Measurements from ENCODE around the gene KIRREL1.

KIRREL1 gene

GRCh38 chr1:157967205-157967604 lies 26.2 kb upstream of the KIRREL1 start:
- H3K27me3 ChIP-seq = peaks cover 0 to 12% of the 10 kb centered on the region in 2 donors
- no peaks in the 10 kb centered on the region for H3K9me3 ChIP-seq
- H3K4me1 ChIP-seq = peaks cover 0 to 14% (median 7%) of the 10 kb centered on the region in 4 donors
- DNase-seq = no peak
- no peak overlapping the region for H3K4me3 ChIP-seq
- H3K27ac ChIP-seq = no peak overlapping the region
- intact Hi-C loops (cut with DNase I; ENCODE audit: low total_unique reads) = loop anchor here (5.0 kb wide), 1 partner anchor 150 kb away; no protein-coding TSS in a partner anchor
- no peaks in the 10 kb centered on the region for H3K36me3 ChIP-seq
- no peak for TF ChIP-seq CTCF (IDR thresholded peaks at IDR 0.05)

GRCh38 chr1:157968508-157968907 lies 24.9 kb upstream of the KIRREL1 start:
- peaks cover 0 to 6% of the 10 kb centered on the region in 2 donors for H3K27me3 ChIP-seq
- intact Hi-C loops (cut with DNase I; ENCODE audit: low total_unique reads) = loop anchor here (5.0 kb wide), 1 partner anchor 149 kb away; no protein-coding TSS in a partner anchor
- DNase-seq = peak in 1 of 2 donors; percentile 39
- H3K4me3 ChIP-seq = no peak overlapping the region
- peaks cover 0 to 14% (median 7%) of the 10 kb centered on the region in 4 donors for H3K4me1 ChIP-seq
- no peak for TF ChIP-seq CTCF (IDR thresholded peaks at IDR 0.05)
- no peaks in the 10 kb centered on the region for H3K9me3 ChIP-seq
- no peaks in the 10 kb centered on the region for H3K36me3 ChIP-seq
- peak overlapping the region in 1 of 2 donors; percentile 44 for H3K27ac ChIP-seq

GRCh38 chr1:157968946-157969345 lies 24.5 kb upstream of the KIRREL1 start:
- H3K36me3 ChIP-seq = no peaks in the 10 kb centered on the region
- DNase-seq = peak in 1 of 2 donors; percentile 32
- H3K9me3 ChIP-seq = no peaks in the 10 kb centered on the region
- peak overlapping the region in 1 of 2 donors; percentile 44 for H3K27ac ChIP-seq
- H3K27me3 ChIP-seq = peaks cover 0 to 6% of the 10 kb centered on the region in 2 donors
- peaks cover 0 to 14% (median 7%) of the 10 kb centered on the region in 4 donors for H3K4me1 ChIP-seq
- intact Hi-C loops (cut with DNase I; ENCODE audit: low total_unique reads) = loop anchor here (5.0 kb wide), 1 partner anchor 148 kb away; no protein-coding TSS in a partner anchor
- no peak for TF ChIP-seq CTCF (IDR thresholded peaks at IDR 0.05)
- no peak overlapping the region for H3K4me3 ChIP-seq

GRCh38 chr1:157969697-157970485 lies 23.6 kb upstream of the KIRREL1 start:
- H3K36me3 ChIP-seq = no peaks in the 10 kb centered on the region
- intact Hi-C loops (cut with DNase I; ENCODE audit: low total_unique reads) = loop anchor here (5.0 kb wide), 1 partner anchor 147 kb away; no protein-coding TSS in a partner anchor
- TF ChIP-seq CTCF (IDR thresholded peaks at IDR 0.05) = peak; percentile 57 to 72

GRCh38 chr1:157971769-157972168 lies 21.7 kb upstream of the KIRREL1 start:
- peaks cover 0 to 3% of the 10 kb centered on the region in 2 donors for H3K27me3 ChIP-seq
- H3K36me3 ChIP-seq = no peaks in the 10 kb centered on the region
- TF ChIP-seq CTCF (IDR thresholded peaks at IDR 0.05) = no peak
- no peak for DNase-seq
- peaks cover 0 to 14% (median 7%) of the 10 kb centered on the region in 4 donors for H3K4me1 ChIP-seq
- intact Hi-C loops (cut with DNase I; ENCODE audit: low total_unique reads) = no loop called here
- no peak overlapping the region for H3K4me3 ChIP-seq
- no peak overlapping the region for H3K27ac ChIP-seq
- no peaks in the 10 kb centered on the region for H3K9me3 ChIP-seq

More at GRCh38 chr1:157969697-157970485, 23.6 kb upstream of the KIRREL1 start:
- Histone ChIP-seq H3K4me1 (peaks cover 0 to 14% (median 7%) of the 10 kb centered on the region in 4 donors), H3K9me3 (no peaks in the 10 kb centered on the region), H3K4me3 (no peak overlapping the region), H3K27me3 (peaks cover 0 to 6% of the 10 kb centered on the region in 2 donors), H3K27ac (peak overlapping the region in 1 of 2 donors; percentile 27)
- peak in 1 of 2 donors; percentile 64 for DNase-seq
